Measurements from ENCODE around the gene GLP1R. TPM values are rescaled to one million over a fixed set of nuclear protein-coding genes. Genes with fewer than 3 reads are reported as not detected.

Gene GLP1R
- not detected in 2 replicates for total RNA-seq (2014; rRNA removed; shearing (Covaris generic))

DNA sequence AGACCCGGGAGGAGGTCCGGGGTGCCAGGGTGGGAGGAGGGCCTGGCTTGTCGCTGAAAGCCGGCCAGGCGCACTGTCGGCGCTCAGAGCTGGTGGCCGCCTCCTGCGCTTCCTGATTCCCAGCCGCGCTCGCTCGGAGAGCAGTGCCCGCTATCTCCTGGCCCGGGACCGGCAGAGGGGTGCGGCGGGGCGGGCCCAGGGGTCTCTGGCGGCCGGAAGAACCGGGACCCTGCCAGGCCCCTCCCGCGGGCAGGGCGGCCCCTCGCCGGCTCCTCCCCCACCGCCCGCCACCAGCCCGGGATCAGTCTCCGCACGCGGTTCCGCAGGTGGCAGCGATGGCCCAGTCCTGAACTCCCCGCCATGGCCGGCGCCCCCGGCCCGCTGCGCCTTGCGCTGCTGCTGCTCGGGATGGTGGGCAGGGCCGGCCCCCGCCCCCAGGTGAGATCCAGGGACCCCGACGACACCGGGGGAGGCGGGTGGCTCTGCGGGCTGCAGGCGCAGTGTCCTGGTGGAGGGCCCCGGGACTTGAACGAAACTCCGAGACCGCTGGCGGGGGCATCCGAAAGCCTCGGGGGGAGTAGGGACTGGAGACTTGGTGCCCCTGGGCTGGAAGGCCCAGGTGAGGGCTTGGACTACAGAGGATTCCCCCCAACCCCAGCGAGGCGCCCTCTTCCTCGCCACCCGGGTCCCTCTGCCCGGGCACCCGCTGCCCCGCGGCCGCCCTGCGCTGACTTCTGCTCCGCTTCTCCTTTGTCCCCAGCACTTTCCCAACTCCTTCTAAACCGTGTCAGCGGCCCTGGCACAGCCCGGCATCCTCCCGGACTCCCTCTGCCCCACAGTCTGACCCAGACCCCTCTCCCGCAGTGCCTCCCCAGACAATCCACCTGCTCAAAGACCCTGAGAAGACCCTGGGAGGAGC is at the start of gene GLP1R:
Gene GLP1R (plus strand): TSS at position 301 of the 919 bp plus-strand sequence. CDS start 60 bp downstream, at position 361.
- peak; percentile 29 for DNase-seq (ENCODE audit: low read depth)

DNA sequence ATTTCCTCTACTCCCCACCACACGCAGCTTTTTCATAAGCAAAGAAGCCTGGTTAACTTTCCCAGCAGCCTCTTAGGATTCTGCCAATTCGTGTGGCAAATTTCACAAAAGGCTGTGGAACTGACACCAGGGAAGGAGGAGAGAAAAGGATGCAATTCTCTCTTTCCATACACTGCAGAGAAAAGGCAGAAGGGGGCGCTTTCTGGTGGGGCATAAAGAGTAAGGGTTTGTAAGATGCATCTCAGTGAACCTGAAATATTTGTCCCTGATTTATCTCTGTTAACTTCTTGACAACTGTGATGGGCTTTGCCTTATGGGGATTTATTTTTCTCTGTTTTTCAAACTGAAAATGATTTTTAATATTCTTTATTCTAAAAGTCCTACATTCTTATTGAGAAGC is 45.5 kb upstream of the GLP1R start:
- DNase-seq (ENCODE audit: low read depth), result peak; percentile 15

- DNase-seq (ENCODE audit: low read depth), result no peak
Observed at GRCh38 chr6:39003492-39003891, 45.1 kb upstream of the GLP1R start.

- no peak for DNase-seq (ENCODE audit: low read depth)
Observed at GRCh38 chr6:39004801-39005200, 43.8 kb upstream of the GLP1R start.

GRCh38 chr6:39005774-39006173 is 42.8 kb upstream of the GLP1R start:
- DNase-seq (ENCODE audit: low read depth), result no peak

- no peak for DNase-seq (ENCODE audit: low read depth)
Observed at GRCh38 chr6:39007575-39007974, 41.0 kb upstream of the GLP1R start.

DNA sequence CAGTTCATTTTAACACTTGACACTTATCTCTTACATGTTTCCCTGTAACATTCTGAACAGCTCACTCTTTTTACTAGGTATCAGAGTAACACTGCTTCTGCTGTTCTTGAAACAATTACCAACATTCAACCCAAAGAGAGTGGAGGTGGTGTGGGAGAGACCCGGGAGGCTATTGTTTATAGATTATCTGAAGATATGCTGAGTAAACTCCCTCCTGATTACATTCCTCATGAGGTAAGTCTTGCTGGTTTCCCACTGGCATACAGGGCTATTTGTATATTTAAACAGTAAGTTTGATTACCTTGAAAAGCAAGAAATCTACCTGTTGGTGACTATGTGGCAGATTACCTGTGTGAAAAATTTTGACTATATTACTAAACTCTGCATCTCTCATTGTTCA is 39.8 kb upstream of the GLP1R start:
- no peak for DNase-seq (ENCODE audit: low read depth)

- DNase-seq (ENCODE audit: low read depth), result no peak
Observed at GRCh38 chr6:39009476-39009875, 39.1 kb upstream of the GLP1R start.

- DNase-seq (ENCODE audit: low read depth), result no peak
Observed at GRCh38 chr6:39016839-39017546, 31.6 kb upstream of the GLP1R start.

DNA sequence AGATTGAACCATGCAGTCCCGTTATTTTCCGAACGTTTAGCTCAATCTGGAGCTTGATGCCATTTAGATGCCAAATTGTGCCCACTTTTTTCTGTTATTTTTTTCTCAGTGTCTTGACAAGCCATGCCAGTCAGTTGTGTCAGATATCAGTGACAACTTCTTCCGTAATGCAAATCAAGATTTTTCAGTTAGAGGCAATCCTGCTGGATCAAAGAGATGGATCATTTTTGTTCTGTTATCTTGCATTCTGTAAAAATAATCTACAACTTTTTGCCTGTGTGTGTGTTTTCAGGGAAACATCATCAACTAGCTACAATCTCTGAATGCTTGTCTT is 31.1 kb upstream of the GLP1R start:
- no peak for DNase-seq (ENCODE audit: low read depth)

DNA sequence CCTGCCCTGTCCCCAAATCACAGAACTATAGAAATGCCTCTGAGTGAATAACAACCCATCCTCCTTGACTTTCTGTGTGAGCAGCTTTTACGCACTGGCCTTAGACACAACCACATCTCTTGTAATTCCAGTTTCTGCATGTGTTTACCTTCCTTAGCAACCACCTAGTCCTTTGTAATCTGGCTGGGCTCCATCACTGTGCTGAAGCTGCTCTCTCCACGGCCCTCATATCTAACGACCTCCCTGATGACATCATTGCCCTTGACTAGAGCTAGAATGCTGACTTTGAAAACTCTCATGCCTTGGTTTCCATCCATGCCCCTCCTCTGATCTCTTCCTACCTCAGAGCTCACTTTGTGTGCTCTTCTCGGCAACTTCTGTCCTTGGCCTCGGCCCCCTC is 30.5 kb upstream of the GLP1R start:
- no peak for DNase-seq (ENCODE audit: low read depth)

GRCh38 chr6:39020136-39020535 is 28.4 kb upstream of the GLP1R start:
- DNase-seq (ENCODE audit: low read depth), result no peak

GRCh38 chr6:39021041-39021440 is 27.5 kb upstream of the GLP1R start:
- no peak for DNase-seq (ENCODE audit: low read depth)

DNA sequence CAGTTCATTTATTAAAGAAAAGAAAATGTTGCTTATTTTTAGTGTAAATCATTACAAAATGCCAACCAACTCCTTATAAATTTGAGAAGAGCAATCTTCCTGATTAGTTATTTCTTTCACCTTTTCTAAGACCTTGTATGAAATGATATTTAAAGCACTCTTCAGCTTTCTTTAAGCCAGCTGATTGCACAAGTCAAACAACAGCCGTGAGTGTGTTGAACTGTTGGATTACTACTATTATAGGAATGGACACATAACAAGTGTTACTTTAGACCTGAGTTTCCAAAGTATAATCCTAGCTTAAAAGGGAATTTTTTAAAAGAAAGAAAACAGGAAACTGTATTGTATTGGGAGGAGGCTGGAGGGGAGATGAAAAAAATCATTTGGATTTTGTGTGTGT is 26.8 kb upstream of the GLP1R start:
- DNase-seq (ENCODE audit: low read depth), result no peak

- no peak for DNase-seq (ENCODE audit: low read depth)
Observed at GRCh38 chr6:39026175-39026574, 22.4 kb upstream of the GLP1R start.

DNA sequence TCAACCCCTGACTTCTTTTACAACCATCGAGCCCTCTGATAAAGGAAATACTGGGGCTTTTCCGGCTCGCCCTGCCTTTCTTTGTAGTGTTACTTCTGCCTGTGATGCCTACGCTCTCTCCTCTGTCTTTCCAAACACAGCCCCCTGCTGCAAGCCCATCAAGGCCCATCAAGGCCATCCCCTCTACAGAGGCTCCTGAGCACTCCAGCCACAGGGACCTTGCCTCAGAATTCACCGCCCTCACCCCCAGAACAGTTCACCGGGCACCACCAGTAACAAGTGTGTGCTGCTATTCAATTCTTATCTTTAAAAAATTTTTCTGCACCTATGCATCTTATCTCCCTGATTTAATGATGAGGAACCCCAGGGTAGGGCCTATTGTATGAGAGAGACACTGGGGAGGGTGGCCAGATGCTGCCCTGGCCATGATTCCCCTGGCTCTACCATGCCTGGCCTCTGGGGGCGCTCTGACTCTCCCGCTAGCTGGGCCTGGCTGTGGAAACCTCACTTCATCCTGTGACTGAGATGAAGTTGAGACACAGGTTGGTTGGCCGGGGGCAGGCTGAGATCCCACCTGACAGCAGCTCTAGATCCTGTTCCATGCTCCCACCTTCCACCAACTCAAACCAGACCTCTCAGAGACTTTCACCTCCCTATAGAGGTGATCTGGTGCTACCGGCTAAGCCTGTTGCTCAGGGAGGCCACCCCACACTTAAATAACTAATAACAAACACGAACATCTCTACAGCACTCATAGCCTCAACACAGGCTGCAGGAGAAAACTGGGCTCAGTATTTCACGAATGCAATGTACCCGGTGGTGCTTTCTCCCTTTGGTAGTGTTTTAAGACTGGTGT is 19.2 kb upstream of the GLP1R start:
- DNase-seq (ENCODE audit: low read depth), result peak; percentile 53

DNA sequence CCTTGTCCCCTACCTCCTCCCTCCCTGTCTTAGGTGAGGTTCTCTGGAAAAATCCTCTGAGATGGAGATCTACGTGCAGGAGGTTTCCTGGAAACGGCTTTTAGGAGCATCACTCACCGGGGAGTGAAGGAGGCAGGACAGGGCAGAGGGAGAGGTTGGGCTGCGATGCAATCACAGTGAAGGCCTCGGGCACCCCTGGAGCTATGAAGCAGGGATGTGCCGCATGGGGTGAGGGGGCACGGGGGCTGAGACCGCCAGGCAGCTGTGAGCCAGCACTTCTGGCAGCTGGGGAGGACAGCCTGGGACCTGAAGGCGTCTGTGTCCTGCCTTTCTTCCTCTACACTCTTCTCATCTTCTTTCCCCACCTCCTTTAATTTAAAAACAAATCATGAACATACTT is 12.9 kb upstream of the GLP1R start:
- no peak for DNase-seq (ENCODE audit: low read depth)

DNA sequence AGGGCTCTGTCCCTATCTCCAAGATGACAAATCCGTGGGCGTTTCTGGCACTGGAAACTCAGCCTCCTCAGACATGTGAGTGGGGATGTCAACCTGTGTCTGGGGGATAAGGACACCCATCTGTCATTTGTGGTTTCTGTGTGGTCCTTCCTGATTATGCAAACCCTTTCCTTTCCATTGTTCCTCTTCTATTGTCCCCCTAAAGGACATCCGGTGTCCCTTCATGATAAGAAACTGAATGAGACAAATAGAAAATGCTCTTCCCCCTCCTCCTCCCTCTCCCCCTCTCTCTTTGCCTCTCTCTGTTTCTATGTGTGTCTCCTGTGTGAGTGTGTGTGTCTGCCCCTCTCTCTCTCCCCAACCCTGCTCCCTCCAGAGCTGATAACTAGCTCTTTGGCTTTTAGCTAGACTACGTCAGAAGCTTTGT is 11.5 kb upstream of the GLP1R start:
- DNase-seq (ENCODE audit: low read depth), result no peak

GRCh38 chr6:39037707-39038106 is 10.9 kb upstream of the GLP1R start:
- peak; percentile 24 for DNase-seq (ENCODE audit: low read depth)

DNA sequence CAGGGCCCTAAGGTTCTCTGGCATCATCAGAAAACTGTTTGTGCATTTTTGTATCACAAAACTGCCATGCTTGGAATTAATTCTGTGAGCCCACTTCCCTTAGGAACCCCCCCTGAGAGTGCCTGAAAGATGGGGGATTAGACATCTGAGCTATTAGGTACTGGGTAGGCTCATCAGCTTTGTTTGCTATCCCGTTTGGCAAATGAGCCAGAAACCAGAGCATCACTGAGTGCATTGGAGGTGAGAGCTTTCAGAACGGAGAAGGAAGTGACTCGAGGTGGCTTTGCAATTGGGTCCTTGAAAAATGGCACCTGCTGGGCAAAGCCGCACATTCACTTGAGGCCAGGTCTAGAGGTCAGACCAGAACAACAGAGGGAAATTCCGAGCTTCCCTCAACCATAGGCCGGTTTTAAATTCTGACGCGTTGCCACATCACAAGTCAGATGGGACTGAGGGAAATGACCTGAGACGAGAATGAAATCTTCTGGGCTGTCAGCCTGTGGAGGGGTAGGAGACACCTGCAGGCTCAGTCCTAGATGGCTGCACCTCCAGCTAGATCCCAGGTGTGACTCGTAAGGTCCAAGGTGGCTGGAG is 8.4 kb upstream of the GLP1R start:
- no peak for DNase-seq (ENCODE audit: low read depth)

- no peak for DNase-seq (ENCODE audit: low read depth)
Observed at GRCh38 chr6:39041072-39041471, 7.5 kb upstream of the GLP1R start.

GRCh38 chr6:39043776-39044175 is 4.8 kb upstream of the GLP1R start:
- no peak for DNase-seq (ENCODE audit: low read depth)
